ENCODE measurements around the gene PRKD3. TPM values are rescaled to one million over a fixed set of nuclear protein-coding genes. Genes with fewer than 3 reads are reported as not detected.
A peak's percentile ranks its signal among the peaks of the same experiment; 100 is the strongest.

The PRKD3 gene
- total and polyA plus RNA-seq, 2 donors (not counting 1 experiment from before 2014, with no cell fraction given): 28.9 to 82.2 TPM

DNA sequence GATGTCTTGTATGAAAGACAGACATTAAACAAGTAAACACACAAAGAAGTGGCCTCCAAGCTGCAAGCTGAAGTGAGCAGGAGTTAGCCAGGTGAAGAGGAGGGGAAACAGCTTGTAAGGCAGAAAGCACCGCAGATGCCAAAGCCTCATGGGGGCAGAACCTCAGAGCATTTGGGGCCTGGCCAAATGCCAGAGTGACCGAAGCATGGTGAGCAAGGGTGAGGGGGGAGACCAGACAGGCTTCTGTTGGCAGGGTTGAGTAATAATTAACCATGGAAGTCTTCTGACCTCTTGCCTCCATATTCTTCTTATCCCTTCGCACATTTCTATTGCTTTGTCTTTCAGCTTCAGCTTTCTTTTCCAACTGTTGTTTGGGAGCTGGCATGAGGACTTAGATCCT, 25.4 kb upstream of the PRKD3 start:
- DNase-seq: peak; percentile 75
- POLR2A ChIA-PET: interaction anchor here (0.6 to 1.1 kb wide), 2 partner anchors 27 to 299 kb away, joined by 3 to 6 read pairs; no protein-coding TSS in a partner anchor

More for the DNA sequence above, 25.4 kb upstream of the PRKD3 start:
- 0% methylated on average over 2 of the region's 3 CpGs for WGBS (ENCODE audit: insufficient coverage)
- H3K9me3 Mint-ChIP-seq (ENCODE audit: insufficient read depth): no peaks in the 10 kb centered on the region
- peak overlapping the region; percentile 49 to 66 for H3K27ac ChIP-seq (ENCODE audit: low read length in 2 of 2)
- H3K9ac ChIP-seq (ENCODE audit: low read length): peak overlapping the region; percentile 38
- TF ChIP-seq EZH2 (IDR thresholded peaks at IDR 0.05; ENCODE audit: borderline replicate concordance, insufficient read depth, low read depth, low read length, poor library complexity, severe bottlenecking): no peak
- TF ChIP-seq, protein P1, sequence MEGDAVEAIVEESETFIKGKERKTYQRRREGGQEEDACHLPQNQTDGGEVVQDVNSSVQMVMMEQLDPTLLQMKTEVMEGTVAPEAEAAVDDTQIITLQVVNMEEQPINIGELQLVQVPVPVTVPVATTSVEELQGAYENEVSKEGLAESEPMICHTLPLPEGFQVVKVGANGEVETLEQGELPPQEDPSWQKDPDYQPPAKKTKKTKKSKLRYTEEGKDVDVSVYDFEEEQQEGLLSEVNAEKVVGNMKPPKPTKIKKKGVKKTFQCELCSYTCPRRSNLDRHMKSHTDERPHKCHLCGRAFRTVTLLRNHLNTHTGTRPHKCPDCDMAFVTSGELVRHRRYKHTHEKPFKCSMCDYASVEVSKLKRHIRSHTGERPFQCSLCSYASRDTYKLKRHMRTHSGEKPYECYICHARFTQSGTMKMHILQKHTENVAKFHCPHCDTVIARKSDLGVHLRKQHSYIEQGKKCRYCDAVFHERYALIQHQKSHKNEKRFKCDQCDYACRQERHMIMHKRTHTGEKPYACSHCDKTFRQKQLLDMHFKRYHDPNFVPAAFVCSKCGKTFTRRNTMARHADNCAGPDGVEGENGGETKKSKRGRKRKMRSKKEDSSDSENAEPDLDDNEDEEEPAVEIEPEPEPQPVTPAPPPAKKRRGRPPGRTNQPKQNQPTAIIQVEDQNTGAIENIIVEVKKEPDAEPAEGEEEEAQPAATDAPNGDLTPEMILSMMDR (IDR thresholded peaks at IDR 0.05): no peak
- H3K4me3 ChIP-seq (ENCODE audit: control extremely low read depth in 1 of 5, extremely low read depth in 1 of 5, insufficient read depth in 1 of 5, low read depth in 2 of 5, low read length in 4 of 5): peak overlapping the region in 1 of 5 experiments; percentile 30
- no peak overlapping the region for H2AFZ ChIP-seq (ENCODE audit: insufficient read depth, low read depth, low read length, poor library complexity, severe bottlenecking)
- H3K4me3 Mint-ChIP-seq: peak overlapping the region; percentile 47
- H3K4me2 ChIP-seq (replicated peaks; ENCODE audit: low read depth, low read length, poor library complexity, severe bottlenecking): peak overlapping the region; percentile 59
- H3K4me1 ChIP-seq (ENCODE audit: control insufficient read depth in 2 of 2, insufficient read depth in 2 of 2, low read length in 2 of 2): peaks cover 24 to 38% of the 10 kb centered on the region in 2 donors
- H4K20me1 ChIP-seq (ENCODE audit: control insufficient read depth, insufficient read depth, low read length, poor library complexity, severe bottlenecking): no peaks in the 10 kb centered on the region
- intact Hi-C loops (cut with micrococcal nuclease): loop anchor here (1.0 kb wide), 1 partner anchor 40 kb away; no protein-coding TSS in a partner anchor
- peaks cover 35% of the 10 kb centered on the region for H3K4me1 Mint-ChIP-seq
- CTCF ChIA-PET: interaction anchor here (0.8 to 3.5 kb wide), 11 partner anchors 17 to 482 kb away, joined by 3 to 10 read pairs (median 3); partner anchors contain the start of gene PRKD3
- ATAC-seq (ENCODE audit: low read depth): peak; percentile 71
- H3K27me3 Mint-ChIP-seq: peaks cover 5% of the 10 kb centered on the region
- H3K36me3 ChIP-seq (replicated peaks in 1 of 2; ENCODE audit: control extremely low read depth in 1 of 2, control insufficient read depth in 1 of 2, extremely low read depth in 1 of 2, insufficient read depth in 2 of 2, low read length in 1 of 2): no peaks in the 10 kb centered on the region
- H3K27me3 ChIP-seq (replicated peaks in 1 of 4; ENCODE audit: control extremely low read depth in 1 of 4, control insufficient read depth in 3 of 4, insufficient read depth in 4 of 4, low read length in 3 of 4): peaks cover 0 to 4% (median 2%) of the 10 kb centered on the region in 4 experiments
- H3K27ac Mint-ChIP-seq: peak overlapping the region; percentile 83
- no peaks in the 10 kb centered on the region for H3K9me3 ChIP-seq (ENCODE audit: control extremely low read depth in 1 of 3, control insufficient read depth in 2 of 3, insufficient read depth in 1 of 3, low read length in 2 of 3)
- H3K79me2 ChIP-seq (ENCODE audit: control insufficient read depth, insufficient read depth, low read length): no peaks in the 10 kb centered on the region

Data from B cell (primary cell).